ENCODE measurements around the gene ARF4. TPM values are rescaled to one million over a fixed set of nuclear protein-coding genes. Genes with fewer than 3 reads are reported as not detected.

The ARF4 gene
- total RNA-seq, 2 donors from 2014 or later, result 213 to 250 TPM

GRCh38 chr3:57582474-57583168 lies 14.5 kb downstream of the ARF4 start:
- peak; percentile 16 for TF ChIP-seq CTCF (IDR thresholded peaks at IDR 0.05)
- Histone ChIP-seq H3K27me3 (no peaks in the 10 kb centered on the region), H3K9ac (ENCODE audit: low read depth in 2 of 2, low read length in 2 of 2) (peak overlapping the region in 1 of 2 donors; percentile 46), H3K27ac (peak overlapping the region; percentile 61), H3K9me3 (no peaks in the 10 kb centered on the region), H3K4me1 (no peaks in the 10 kb centered on the region), H3K36me3 (no peaks in the 10 kb centered on the region), H3K4me3 (no peak overlapping the region)
- peak; percentile 53 for DNase-seq
- intact Hi-C loops (cut with DNase I), result no loop called here

- no peak for TF ChIP-seq CTCF (IDR thresholded peaks at IDR 0.05)
- Histone ChIP-seq H3K4me3 (no peak overlapping the region), H3K9me3 (no peaks in the 10 kb centered on the region), H3K4me1 (no peaks in the 10 kb centered on the region), H3K9ac (ENCODE audit: low read depth in 2 of 2, low read length in 2 of 2) (no peak overlapping the region), H3K27ac (no peak overlapping the region), H3K27me3 (no peaks in the 10 kb centered on the region), H3K36me3 (peaks cover 12% of the 10 kb centered on the region)
- no peak for DNase-seq
- intact Hi-C loops (cut with DNase I), result no loop called here
Measured at GRCh38 chr3:57577801-57578200, 19.3 kb downstream of the ARF4 start.

GRCh38 chr3:57575966-57576626 lies 21.0 kb downstream of the ARF4 start:
- Histone ChIP-seq H3K27ac (no peak overlapping the region), H3K9me3 (no peaks in the 10 kb centered on the region), H3K4me1 (no peaks in the 10 kb centered on the region), H3K9ac (ENCODE audit: low read depth in 2 of 2, low read length in 2 of 2) (no peak overlapping the region), H3K4me3 (no peak overlapping the region), H3K27me3 (no peaks in the 10 kb centered on the region), H3K36me3 (peaks cover 12% of the 10 kb centered on the region)
- no peak for TF ChIP-seq CTCF (IDR thresholded peaks at IDR 0.05)
- no peak for DNase-seq
- intact Hi-C loops (cut with DNase I), result no loop called here

GRCh38 chr3:57572096-57572495 lies 25.0 kb downstream of the ARF4 start:
- Histone ChIP-seq H3K4me3 (no peak overlapping the region), H3K9ac (ENCODE audit: low read depth in 2 of 2, low read length in 2 of 2) (no peak overlapping the region), H3K9me3 (no peaks in the 10 kb centered on the region), H3K27me3 (no peaks in the 10 kb centered on the region), H3K4me1 (no peaks in the 10 kb centered on the region), H3K27ac (no peak overlapping the region), H3K36me3 (peaks cover 12% of the 10 kb centered on the region)
- intact Hi-C loops (cut with DNase I), result no loop called here
- no peak for TF ChIP-seq CTCF (IDR thresholded peaks at IDR 0.05)
- DNase-seq, result no peak

GRCh38 chr3:57570878-57571277 lies 26.3 kb downstream of the ARF4 start:
- H3K4me1 ChIP-seq, result no peaks in the 10 kb centered on the region
- TF ChIP-seq CTCF (IDR thresholded peaks at IDR 0.05), result no peak
- H3K9me3 ChIP-seq, result no peaks in the 10 kb centered on the region
- intact Hi-C loops (cut with DNase I), result no loop called here
- no peak overlapping the region for H3K9ac ChIP-seq (ENCODE audit: low read depth in 2 of 2, low read length in 2 of 2)
- H3K27me3 ChIP-seq, result no peaks in the 10 kb centered on the region
- peaks cover 12% of the 10 kb centered on the region for H3K36me3 ChIP-seq
- no peak overlapping the region for H3K27ac ChIP-seq
- no peak overlapping the region for H3K4me3 ChIP-seq
- no peak for DNase-seq

Data from colonic mucosa (tissue), 4 donors.